GM06990 (cell line): ENCODE data around the gene MIS18BP1.

Source experiments
- DNase-seq: peaks from one replicate; pipeline ENCODE4 v3.0.0-alpha.2; 2011; ENCODE audit not compliant: insufficient read length; ENCODE audit errors: extremely low read depth
- H3K27me3 ChIP-seq: replicated peaks from 2 replicates; pipeline ENCODE4 v1.6.0; 2011; ENCODE audit warnings: low read length; ENCODE audit not compliant: control insufficient read depth, insufficient read depth
- H3K36me3 ChIP-seq: 2 replicates; pipeline ENCODE4 v1.5.1; 2011; ENCODE audit warnings: low read length; ENCODE audit not compliant: control insufficient read depth, insufficient read depth
- H3K4me3 ChIP-seq: replicated peaks from 2 replicates; pipeline ENCODE4 v1.5.1; 2011; ENCODE audit warnings: low read depth, mild to moderate bottlenecking, control low read depth, low read length
- CTCF ChIP-seq: IDR thresholded peaks from 2 replicates; pipeline ENCODE4 v1.5.1; 2011; ENCODE audit warnings: low read length, control low read depth, mild to moderate bottlenecking, inconsistent platforms; ENCODE audit not compliant: insufficient read depth, poor library complexity, severe bottlenecking

Gene MIS18BP1

GRCh38 chr14:45156067-45156466 is 96.9 kb downstream of the MIS18BP1 start:
- Histone ChIP-seq H3K36me3 (no peaks in the 10 kb centered on the region; the same call in 1 of the 2 replicates), H3K4me3 (no peak overlapping the region), H3K27me3 (no peaks in the 10 kb centered on the region)
- TF ChIP-seq CTCF: peak; percentile 12
- DNase-seq: no peak
